Activated T-cell treated with anti-CD3 and anti-CD28 coated beads for 4 hours (primary cell): ENCODE data around the gene FGGY.

Source experiments
- DNase-seq: peaks from one replicate; pipeline ENCODE4 v3.0.0-alpha.2; 2020

Gene FGGY

GRCh38 chr1:59417406-59417805 lies 120.5 kb downstream of the FGGY start:
- no peak for DNase-seq

DNA sequence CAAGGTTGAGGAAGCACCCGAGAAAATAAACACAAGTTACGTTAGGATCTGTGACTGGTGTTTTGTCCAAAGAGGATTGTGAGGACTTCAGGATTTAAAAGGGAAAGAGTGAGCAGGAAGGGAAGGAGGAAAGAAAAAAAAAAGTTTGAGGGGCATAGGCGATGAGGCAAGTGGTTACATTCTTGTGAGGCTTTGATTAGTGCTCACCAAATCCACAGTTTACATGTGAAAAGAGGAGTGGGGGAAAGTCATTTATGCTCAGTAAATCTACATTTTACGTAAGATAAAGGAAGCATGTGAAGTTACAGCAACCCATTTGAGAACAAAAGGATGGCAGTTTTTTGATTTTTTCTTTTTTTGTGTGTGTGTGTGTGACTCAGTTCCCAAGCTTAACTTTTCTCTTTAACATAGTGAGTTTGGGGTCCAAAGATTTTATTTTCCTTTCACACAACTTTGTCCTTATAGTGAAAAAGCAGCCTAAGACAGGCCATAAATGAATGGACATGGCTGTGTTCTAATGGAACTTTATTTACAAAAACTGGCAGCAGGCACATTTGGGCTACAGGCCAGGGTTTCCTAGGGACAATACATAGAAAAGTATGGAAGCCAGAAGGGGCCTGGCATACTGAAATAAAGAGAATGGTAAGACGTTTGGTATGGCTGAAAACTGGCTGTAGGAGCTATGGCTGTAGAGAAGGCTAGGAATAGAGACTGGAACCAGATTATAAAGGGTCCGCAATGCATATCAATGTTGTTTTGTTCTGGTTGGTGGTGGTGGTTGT lies 121.7 kb downstream of the FGGY start:
- DNase-seq: no peak

DNA sequence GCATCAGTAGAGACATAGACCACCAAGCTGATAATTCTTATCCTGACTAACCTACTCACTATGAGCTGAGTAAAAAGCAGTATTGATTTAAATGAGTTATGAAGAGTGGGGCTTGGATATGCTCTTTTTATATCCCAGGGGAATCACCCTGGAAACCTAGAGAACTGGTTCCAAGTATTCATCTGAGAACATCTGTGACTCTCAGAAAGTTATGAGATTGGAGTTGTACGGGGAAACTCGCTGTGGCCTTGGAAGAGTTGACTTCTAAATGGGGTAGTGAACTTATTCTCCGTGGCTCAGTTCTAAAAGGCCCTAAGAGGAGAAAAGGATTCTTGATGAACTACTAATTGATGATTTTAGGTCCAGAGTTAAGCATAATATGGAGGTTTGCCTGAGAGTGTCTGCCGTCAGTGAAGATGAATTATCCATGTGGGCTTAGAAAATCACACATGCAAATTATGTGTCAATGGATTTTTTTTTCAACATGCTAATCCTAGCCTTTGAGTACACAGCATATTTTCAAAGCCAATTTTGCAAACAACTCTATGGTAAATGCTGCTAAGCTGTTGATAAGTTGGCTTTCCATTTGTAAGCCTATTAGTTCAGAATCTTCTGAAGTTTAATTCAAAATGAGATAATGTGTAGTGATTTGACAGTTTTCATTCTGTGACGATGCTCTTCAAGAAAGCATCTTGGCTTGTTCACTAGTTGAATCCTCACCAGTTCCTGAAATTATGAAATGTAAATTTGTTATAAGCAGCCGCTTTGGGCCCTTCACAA lies 122.7 kb downstream of the FGGY start:
- DNase-seq: no peak

DNA sequence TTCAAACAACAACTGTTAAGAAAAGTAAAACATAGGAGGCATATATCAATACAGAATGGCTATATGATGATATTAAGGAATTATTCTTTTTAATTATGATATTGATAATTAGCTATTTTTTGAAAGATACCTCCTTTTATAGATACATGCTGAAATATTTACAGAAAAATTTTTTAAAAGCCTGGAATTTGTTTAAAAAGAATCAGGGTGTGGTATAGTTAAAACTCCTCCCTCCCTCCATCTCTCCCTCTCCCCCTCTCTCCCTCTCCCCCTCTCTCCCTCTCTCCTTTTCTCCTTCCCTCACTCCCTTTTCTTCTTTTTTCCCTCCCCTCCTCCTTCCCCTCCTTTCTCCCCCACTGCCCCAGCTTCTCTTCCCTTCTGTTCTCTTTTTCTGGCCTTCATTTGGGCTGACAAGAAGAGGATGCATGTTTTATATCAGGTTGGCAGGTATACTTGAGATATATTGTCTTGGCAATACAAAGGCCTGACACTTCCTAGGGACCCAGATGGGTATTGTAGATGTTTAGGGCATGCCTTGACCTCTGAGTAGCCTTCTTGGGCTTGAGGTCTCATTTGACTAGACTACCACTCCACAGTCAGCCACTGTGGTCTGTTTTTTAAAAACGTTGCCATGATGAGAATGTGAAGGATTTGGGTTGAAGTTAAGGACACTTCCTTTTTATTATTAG lies 124.5 kb downstream of the FGGY start:
- no peak for DNase-seq

DNA sequence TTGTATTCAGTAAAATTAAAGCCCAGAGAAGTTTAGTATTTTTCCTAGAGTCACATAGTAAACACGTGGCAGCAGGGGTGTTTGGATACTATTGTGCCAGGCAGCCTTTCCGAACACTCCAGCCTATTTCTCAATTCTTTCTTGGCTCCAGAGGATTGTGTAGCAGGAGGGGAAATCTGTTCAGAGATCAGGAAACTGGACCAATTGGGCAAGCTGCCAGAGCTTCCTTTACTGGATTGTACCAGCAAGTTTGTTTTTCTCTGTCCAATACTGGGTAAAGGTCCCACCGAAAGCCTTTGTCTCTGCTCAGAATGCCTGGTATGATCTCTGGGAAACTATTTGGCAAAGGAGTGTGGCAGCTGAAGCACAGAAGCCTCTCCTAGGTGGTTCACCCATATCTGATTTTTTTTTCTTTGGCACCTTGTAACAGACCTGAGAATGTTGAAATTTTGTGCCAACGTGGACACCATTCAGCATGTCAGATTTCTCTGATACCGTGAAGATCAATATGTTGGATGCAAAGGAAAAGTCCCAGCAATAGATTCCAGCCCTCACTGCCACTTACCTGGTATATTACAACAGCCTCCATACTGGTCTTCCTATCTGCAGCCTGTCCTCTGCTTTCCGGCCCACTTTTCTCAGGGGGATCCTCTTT lies 126.2 kb downstream of the FGGY start:
- DNase-seq: no peak

DNA sequence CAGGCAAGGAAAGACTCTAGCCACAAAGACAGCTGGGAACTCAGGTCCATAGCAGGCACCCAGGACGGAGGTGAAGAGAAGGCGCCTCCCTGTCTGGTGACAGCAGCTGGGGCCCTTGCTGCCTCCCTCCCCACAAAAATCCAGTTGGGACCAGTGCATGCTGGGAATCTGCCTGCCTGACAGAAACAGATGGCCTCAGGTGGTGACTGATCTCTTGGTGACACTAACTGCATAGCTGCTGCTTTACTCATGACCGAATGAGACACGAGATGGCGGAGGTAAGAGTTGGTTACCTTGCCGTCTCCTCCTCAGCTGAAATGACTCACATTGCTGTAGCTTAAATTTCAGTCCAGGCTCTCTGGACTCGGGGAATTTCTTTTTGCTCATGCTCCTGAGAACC lies 130.3 kb downstream of the FGGY start:
- no peak for DNase-seq

DNA sequence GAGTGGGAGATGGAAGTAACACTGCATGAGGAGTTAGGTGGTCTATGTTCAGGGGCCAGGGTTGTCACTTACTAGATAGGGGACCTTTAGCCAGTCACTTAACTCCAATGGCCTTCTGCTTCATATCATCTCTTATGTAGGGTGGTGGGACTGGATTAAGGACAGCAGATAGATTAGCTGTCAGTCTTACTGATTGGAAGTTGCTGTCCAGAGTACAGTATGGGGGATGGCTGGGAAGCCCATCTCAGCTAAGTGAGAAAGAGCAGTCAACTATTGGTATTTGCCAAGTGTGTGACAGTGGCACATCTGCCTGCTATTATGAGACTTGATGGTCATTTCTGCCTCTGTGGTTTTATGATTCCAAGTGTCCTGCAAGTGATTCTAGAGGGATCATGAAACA lies 130.9 kb downstream of the FGGY start:
- DNase-seq: no peak

DNA sequence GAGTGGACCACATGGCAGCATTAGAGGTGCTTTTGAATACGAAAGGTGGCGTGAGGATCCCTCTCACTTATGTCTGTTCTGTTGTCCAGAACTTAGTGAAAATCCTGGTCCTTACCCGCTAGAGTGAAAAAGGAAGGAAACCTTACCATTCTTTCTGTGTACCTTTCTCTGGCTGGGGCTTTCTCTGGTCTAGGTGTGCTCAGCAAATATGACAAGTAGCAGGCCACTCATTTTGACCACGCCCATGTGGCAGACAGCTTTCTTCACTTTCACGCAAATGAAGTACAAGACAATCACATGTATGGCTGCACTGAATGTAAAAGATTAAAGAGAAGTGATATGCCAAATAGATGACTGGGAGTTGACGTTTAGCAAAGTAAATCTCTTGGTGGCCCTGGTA lies 131.9 kb downstream of the FGGY start:
- DNase-seq: no peak

- no peak for DNase-seq
Measured at GRCh38 chr1:59429656-59430055, 132.8 kb downstream of the FGGY start.

DNA sequence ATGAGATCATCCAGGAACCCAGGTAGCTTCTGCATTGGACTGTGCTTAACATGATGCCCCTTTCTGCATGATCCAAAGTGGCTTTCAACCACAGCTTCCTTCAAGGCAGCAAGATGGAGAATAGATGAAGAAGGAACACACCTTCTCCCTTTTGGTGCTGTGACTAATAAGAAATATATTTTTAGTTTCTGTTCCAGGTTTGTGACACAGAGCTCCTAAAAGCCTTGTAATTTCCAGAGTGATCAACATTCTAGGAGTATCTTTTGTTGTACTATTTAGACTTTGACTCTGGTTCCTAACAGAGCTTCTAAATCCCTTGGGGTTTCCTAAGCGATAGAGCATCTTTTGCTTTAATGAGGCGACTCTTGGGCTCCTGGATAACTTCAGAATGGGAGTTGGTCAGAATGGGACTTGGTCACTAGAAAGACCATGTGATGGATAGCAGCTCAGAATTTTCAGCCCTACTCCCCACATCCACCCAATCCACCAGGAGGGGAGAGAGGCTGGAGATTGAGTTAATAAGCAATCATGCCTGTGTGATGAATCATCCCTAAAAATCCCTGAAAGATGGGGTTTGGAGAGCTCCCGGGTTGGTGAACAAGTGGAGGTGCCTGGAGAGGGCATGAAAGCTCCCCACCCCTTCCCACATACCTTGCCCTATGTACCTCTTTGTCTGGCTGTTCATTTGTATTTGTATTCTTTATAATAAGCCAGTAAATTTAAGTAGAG lies 134.8 kb downstream of the FGGY start:
- DNase-seq: no peak

GRCh38 chr1:59432531-59433439 lies 135.9 kb downstream of the FGGY start:
- DNase-seq: no peak

DNA sequence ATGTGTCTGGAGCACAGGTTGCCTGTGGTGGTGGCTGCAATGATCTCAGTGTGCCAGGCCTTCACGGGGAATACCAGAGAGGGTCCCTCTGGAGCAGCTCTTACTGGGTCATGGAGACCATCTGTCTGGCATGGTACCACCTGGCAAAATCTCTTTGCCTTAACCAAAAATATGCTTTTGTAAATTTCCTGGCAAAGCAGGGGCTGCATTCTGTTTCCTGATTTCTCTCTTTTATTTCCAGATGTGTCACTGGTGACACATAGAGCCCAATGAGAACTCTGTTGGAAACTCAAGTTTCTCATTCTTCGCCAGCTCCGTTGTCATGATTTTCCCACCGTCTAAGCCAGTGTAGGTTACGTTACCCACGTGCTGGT lies 136.5 kb downstream of the FGGY start:
- DNase-seq: no peak

GRCh38 chr1:59434336-59434735 lies 137.4 kb downstream of the FGGY start:
- DNase-seq: no peak

GRCh38 chr1:59436637-59437036 lies 139.7 kb downstream of the FGGY start:
- DNase-seq: no peak

DNA sequence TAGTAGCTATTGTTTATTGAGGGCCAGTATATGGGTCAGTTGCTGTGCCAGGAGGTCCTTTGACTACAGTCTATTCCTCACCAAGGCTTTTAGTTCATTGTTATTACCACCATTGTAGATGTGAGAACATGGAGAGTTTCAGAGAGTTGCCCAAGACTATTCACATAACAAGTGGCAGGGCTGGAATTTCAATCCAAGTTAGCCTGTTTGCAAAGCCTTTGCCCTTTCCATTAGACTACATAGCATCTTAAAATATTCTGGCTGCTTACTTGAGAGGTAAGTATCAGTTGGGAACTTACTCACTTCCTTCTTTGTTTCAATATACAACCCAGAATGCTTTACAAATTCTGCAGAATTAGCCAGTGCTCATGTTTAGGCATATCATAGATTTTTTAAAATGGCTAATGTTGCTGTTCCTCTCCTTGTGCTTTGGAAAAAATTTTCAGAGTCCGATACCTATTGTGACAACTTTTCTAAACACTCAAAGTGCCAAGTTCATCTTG lies 141.2 kb downstream of the FGGY start:
- DNase-seq: no peak

- no peak for DNase-seq
Measured at GRCh38 chr1:59442492-59442891, 145.6 kb downstream of the FGGY start.

- no peak for DNase-seq
Measured at GRCh38 chr1:59443310-59443709, 146.4 kb downstream of the FGGY start.

- no peak for DNase-seq
Measured at GRCh38 chr1:59444520-59444919, 147.6 kb downstream of the FGGY start.

DNA sequence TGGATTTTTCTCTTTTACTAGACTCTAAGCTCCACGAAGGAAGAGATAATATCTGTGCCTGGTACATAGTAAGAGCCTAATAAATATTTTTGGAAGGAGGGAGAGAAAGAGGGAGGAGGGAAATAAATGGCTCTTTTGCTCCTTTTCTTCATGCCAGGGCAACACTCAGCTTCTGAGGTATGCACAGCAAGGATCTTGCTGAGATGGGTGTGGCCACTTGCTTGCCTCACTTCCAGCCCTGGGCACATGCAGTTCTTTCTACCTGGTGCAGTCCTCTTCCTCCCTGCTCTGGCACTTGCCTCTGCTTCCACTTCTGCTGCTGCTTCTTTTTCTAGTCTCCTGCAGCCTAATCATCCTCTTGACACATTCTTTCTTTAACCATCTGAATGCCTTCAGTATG lies 148.1 kb downstream of the FGGY start:
- no peak for DNase-seq

DNA sequence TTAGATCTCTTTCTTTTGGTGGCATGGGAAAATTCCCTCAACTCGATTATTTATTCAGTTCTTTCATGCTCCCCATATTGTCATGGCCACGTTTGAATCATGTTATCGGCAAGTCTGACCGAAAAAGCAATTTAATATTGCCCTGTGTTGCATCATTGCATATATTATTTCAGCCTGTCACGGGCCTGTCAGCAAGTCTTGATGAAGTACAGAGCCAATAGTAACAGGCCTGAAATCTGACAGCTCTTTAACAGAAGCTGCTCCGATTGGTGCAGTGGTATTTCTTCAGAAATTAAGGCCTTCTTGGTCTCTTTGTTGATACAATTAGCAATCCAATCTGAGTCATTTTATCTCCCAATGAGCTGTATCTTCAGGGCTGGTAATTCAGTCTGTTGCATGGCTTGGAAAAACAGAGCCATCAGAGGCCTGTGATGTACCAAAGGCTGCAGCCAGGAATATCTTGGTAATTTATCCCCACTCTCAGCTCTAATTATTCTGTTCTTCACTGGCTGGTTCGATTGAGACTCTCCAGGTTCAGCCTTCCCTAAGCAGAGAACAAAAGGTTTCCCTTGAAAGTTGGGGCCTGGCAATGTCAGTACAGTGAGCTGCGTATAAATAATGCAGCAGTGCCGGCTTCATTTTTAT lies 149.5 kb downstream of the FGGY start:
- no peak for DNase-seq

DNA sequence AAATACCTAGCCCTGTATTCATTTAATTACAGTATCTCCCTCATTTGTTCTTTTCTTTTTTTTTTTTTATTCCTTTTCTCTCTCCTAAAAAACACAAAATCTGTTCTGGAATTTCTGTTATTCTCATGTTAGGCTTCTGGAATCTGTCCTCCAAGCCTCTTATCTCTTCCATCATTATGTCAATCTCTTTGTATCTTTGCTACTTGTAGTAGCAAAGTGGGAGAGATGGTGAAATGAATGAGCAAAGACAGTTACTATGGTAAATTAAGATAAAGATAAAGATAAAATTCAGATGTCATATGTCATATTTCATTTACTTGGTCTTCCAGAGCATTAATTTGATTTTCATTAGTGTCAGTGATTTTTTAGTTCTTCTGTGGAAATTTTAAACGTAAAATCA lies 155.1 kb downstream of the FGGY start:
- DNase-seq: no peak
